GM21447 (cell line): ENCODE data around the gene TTC23L.
A peak's percentile ranks its signal among the peaks of the same experiment; 100 is the strongest.

Experiments used
- ATAC-seq: cut with Tn5 transposase; IDR thresholded peaks from one replicate; pipeline ENCODE4 v1.9.1; 2021; ENCODE audit not compliant: unreplicated experiment

The TTC23L gene

GRCh38 chr5:34832568-34832967 is 6.4 kb upstream of the TTC23L start:
- ATAC-seq: no peak

DNA sequence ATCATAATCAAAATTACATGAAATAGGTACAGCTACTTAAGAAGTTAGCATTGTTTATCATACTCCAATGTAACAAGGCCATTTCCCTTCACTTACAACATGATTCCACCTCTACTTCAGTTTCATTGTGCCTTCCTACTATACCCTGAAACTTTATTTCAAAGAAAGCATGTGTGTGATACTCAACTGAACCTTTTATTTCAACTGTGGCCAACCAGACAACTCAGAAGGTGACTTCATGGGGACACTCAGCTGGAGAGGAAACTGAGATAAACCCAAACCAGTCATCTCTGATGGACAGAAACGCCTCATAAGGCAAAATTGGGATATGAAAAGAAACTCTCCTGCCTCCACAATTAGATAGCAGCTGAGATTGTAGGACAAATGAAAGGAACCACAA is 5.9 kb upstream of the TTC23L start:
- ATAC-seq: no peak

DNA sequence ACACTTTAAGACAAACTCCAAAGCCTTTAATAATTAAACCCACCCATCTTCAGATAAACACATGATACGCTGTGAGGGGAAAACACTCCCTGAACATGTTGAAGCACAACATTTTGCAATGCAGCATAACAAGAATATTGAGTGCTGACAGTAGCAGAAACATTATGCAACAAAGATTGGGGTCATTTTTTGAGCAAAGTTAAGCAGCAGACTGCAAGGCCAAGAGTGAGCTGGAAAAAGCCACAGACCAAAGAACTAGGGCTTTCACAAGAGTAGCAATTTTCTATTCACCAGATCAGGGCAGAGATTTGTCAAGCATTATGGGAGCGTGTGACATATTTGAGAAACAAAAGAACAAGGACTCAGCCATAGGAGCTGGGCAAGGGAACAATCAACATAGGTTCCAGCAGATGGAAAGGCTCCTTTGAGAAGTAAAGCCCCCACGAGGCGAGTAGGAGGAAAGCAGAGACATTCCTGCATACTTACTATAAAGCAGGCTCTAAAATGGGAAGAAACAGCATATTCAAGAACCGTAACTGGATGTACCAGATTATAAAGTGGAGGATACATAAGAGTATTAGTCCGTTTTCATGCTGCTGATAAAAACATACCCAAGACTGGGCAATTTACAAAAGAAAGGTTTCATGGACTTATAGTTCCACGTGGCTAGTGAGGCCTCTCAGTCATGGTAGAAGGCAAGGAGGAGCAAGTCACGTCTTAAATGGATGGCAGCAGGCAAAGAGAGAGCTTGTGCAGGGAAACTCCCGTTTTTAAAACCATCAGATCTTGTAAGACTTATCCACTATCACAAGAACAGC is 4.8 kb upstream of the TTC23L start:
- no peak for ATAC-seq

DNA sequence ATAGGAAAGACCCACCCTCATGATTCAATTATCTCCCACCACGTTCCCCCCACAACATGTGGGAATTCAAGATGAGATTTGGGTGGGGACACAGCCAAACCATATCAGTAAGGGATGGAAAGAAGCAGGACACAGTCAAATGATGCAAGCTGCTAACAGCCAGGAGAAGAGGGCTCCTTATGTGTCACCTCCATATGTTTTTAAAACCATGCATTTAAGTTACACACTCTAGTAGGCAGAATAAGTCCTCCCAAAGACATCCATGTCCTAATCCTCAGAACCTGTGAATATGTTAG is 4.2 kb upstream of the TTC23L start:
- no peak for ATAC-seq

- ATAC-seq: no peak
Observed at GRCh38 chr5:34835664-34836063, 3.3 kb upstream of the TTC23L start.

DNA sequence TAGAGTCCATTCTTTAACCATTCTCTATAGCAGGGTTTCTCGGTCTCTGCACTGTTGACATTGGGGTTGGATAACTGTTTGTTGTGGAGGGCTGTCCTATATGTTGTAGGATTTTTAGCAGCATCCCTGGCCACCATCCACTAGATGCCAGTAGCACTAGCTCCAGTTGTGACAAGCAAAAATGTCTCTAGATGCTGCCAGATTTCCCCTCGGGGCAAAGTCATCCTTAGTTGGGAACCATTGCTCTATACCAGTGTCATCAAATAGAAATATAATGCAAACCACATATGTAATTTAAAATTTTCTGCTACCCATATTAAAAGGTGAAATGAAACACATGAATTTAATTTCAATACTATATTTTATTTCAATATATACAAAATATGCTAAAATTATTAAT is 2.9 kb downstream of the TTC23L start:
- no peak for ATAC-seq

- ATAC-seq: no peak
Observed at GRCh38 chr5:34842554-34842953, 3.6 kb downstream of the TTC23L start.

GRCh38 chr5:34843497-34843896 is 4.5 kb downstream of the TTC23L start:
- no peak for ATAC-seq

GRCh38 chr5:34844106-34844505 is 5.1 kb downstream of the TTC23L start:
- ATAC-seq: no peak

- ATAC-seq: no peak
Observed at GRCh38 chr5:34844999-34845398, 6.0 kb downstream of the TTC23L start.

GRCh38 chr5:34847056-34847455 is 8.1 kb downstream of the TTC23L start:
- no peak for ATAC-seq

- no peak for ATAC-seq
Observed at GRCh38 chr5:34847552-34847951, 8.6 kb downstream of the TTC23L start.

DNA sequence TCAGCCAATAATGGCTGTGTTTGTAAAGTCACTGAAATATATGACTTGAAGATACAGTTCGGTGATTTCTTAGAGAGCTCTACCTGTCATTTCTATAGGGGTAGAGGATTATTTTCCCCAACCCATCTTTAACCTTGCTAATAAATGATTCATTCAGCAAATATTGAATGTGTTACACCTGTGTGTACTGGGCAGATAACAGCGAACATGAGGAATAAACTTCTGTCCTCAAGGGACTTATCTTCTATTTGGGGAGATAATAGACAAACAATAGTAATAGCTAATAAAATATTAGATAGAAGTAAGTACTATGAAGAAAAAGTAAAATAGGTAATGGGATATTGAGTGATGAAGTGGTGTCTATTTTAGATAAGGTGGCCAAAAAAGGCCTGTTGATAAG is 9.3 kb downstream of the TTC23L start:
- ATAC-seq: no peak

- ATAC-seq: no peak
Observed at GRCh38 chr5:34849253-34849652, 10.3 kb downstream of the TTC23L start.

DNA sequence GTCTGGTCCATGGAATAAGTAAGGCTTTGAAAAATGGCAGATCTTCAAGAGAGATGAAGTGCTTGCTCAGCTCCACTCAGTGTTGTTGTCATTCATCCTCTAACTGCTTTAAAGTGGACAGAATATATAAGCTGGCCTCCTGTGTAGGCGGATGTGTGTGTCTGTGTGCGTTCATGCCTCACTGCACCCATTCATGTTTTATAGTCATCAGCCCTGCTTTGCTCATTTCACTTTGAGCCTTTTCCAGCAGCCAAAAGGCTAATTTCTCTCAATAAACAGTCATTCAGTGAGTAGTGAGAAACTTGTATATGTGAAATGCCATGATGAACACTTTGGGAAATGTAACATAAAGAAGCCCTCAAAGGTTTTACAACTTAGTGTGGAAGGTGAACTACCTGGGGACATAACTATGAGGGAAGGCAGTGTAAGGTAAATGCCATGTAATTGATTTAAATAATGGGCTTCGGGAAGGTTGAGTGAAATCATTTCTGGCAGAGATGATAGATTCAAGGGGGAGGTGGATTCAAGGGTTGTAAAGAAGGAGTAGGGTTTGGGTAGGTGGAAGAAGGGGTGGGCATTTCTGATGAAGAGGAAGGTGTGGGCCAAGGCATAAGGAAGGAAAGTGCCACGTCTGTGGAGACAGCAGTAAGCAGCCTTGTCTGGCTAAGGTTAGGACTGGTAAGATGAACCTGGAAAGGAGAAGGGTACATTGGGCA is 15.7 kb downstream of the TTC23L start:
- ATAC-seq: peak; percentile 95

GRCh38 chr5:34857161-34857560 is 18.2 kb downstream of the TTC23L start:
- no peak for ATAC-seq

DNA sequence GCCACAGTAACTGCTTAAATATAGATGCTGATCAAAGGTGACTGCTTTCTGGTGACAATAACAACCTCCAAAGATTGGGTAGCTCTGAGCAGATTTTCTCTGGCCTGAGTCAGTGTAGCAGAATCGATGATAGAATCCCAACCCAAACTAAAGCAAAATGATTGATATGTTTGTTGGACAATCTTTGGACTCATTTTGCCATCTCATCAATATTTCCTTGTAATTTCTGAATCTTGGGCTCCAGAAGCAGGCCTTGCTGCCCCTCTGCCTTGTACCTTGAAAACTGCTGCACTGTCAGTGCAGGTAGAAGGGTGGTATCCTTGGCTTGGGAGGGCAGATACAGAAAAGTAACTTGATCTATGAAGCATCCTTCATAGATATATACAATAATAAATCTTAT is 18.9 kb downstream of the TTC23L start:
- ATAC-seq: no peak

DNA sequence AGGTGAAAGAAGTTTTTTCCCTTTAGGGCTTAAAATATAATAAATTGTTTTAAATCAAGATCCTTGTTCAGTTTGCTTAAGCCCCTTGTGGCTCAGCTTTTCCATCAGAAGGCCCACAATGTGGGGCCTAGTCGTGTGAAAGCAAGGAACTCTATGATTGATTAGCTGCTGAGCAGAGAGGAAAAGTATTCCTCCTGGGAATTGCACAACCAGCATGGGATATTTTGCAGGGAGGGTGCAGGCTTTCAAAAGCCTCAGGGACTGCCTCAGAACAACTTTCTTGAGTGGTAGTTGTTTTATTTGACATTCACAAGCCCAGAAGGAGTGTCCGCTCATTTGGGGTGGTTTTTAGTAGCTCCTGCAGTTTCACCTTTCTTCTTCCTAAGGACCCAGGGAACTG is 19.8 kb downstream of the TTC23L start:
- no peak for ATAC-seq

- no peak for ATAC-seq
Observed at GRCh38 chr5:34859253-34859652, 20.3 kb downstream of the TTC23L start.

- no peak for ATAC-seq
Observed at GRCh38 chr5:34863946-34864345, 25.0 kb downstream of the TTC23L start.

- ATAC-seq: no peak
Observed at GRCh38 chr5:34865091-34865490, 26.1 kb downstream of the TTC23L start.

DNA sequence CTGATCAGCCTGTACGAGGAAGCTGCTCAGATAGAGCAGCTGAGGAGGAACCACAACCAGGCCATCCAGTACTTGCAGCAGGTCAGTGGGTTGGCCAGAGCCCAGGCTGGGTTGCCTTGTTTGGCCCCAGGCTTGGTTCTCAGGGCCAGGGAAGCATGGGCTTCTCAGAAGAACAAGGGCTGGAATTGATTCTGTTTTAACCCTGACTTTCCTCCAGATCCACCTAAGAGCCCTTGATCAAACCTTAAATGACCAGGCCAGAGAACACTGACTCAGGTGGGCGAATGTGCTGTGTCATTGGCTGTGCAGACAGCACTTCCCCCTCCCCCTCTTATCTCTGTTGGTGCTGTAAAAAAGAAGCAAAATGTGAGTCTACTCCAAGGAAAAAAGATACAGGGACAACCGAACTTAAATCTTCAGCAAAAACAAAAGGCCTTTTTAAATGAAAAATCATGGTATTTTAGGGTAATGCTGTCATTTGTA is 28.1 kb downstream of the TTC23L start:
- no peak for ATAC-seq

DNA sequence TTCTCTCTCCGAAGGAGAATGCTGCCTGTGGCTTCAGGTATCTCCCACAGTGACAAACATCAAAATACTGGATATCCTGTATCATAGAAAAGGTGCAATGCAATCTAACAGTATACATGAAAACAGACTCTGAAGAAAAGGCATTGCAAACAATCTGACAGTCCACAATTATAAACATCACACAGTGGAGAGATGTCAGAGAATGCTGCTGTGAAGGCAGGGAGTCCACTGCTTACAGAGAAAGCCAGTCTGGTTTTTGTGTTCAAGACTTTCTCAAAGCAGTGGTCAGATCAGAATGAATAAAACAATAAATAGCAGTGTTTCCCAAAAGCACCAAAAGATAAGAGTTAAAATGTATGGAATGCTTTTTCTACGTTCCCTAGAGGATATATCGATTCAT is 28.7 kb downstream of the TTC23L start:
- no peak for ATAC-seq
